HCT116 (cell line): ENCODE measurements around the gene BIK. TPM values are rescaled to one million over a fixed set of nuclear protein-coding genes. Genes with fewer than 3 reads are reported as not detected.

ENCODE experiments used
- ATAC-seq: fragments of 200-7000 bp; cut with Tn5 transposase; 2 replicates; pipeline ENCODE4 v1.9.1; 2020; ENCODE audit warnings: mild to moderate bottlenecking, moderate library complexity
- BruUV-seq: library from RNA; stranded (reverse); fragments of 400-500 nt; replicated peaks from 2 replicates; lab custom pipeline; 2021; lab: Mats Ljungman, UMichigan
- CTCF ChIA-PET: fragments of 300-600 bp; sonication (Branson Sonifier 250); formaldehyde crosslinking; loops from one replicate; lab custom pipeline; 2021; ENCODE audit warnings: antibody characterized with exemption; lab: Charles Lee
- POLR2A ChIA-PET: fragments of 300-600, 350-600 bp; sonication (Branson Sonifier 250); formaldehyde crosslinking; loops from one replicate; lab custom pipeline; 2021; ENCODE audit warnings: antibody characterized with exemption; lab: Charles Lee
- RAD21 ChIA-PET, 2 experiments: fragments of 300-600 bp; sonication (Branson Sonifier 250); formaldehyde crosslinking; loops; one replicate each; lab custom pipeline; 2023; ENCODE audit warnings: low total read pairs in 2 of 2; ENCODE audit not compliant: uncharacterized antibody in 2 of 2, unreplicated experiment in 2 of 2, low non-redundant PET in 1 of 2; lab: Charles Lee
- DNase-seq: peaks from one replicate; pipeline ENCODE4 v3.0.0-alpha.2; 2010; ENCODE audit warnings: low read depth, low spot score
- H2AFZ ChIP-seq: fragments of 200-600 bp; shearing (Covaris generic), sonication (generic); 2 replicates; pipeline ENCODE4 v1.6.1; 2017; ENCODE audit warnings: low read depth, mixed run types, mixed read lengths, antibody characterized with exemption, low read length; ENCODE audit not compliant: poor library complexity, severe bottlenecking
- H3K27ac ChIP-seq: 2 replicates; pipeline ENCODE4 v1.5.1; 2012; ENCODE audit warnings: low read depth, low read length
- H3K27me3 ChIP-seq: fragments of 200-600 bp; sonication (generic); 2 replicates; pipeline ENCODE4 v1.6.1; 2016; ENCODE audit warnings: mixed run types, low read length, mixed read lengths; ENCODE audit not compliant: insufficient read depth
- H3K36me3 ChIP-seq, 2 experiments: fragments of 200-500 bp in 1 of 2; fragments of 200-600 bp in 1 of 2; sonication (Bioruptor generic) in 1 of 2; sonication (generic) in 1 of 2; 2 replicates each; pipeline versions ENCODE4 v1.5.1 to v1.6.1; 2014 to 2016; ENCODE audit warnings: low read length in 2 of 2, inconsistent platforms in 1 of 2, mixed read lengths in 1 of 2, mixed run types in 1 of 2; ENCODE audit not compliant: insufficient read depth in 2 of 2, control insufficient read depth in 1 of 2
- H3K4me1 ChIP-seq, 2 experiments: fragments of 200-600 bp in 1 of 2; sonication (generic) in 1 of 2; 2 replicates each; pipeline versions ENCODE4 v1.5.1 to v1.6.1; 2012 to 2017; ENCODE audit warnings: low read length in 2 of 2, inconsistent platforms in 1 of 2, mild to moderate bottlenecking in 1 of 2, mixed read lengths in 1 of 2, mixed run types in 1 of 2, moderate library complexity in 1 of 2; ENCODE audit not compliant: insufficient read depth in 2 of 2, control insufficient read depth in 1 of 2
- H3K4me2 ChIP-seq: fragments of 200-600 bp; sonication (generic); 2 replicates; pipeline ENCODE4 v1.6.1; 2017; ENCODE audit warnings: mixed run types, low read length, mixed read lengths
- H3K4me3 ChIP-seq, 2 experiments: fragments of 200-600 bp in 1 of 2; sonication (generic) in 1 of 2; replicated peaks in 1 of 2; 2 replicates each; pipeline ENCODE4 v1.5.1; 2011 to 2016; ENCODE audit warnings: low read length in 2 of 2, control low read depth in 1 of 2, low read depth in 1 of 2, mild to moderate bottlenecking in 1 of 2, mixed read lengths in 1 of 2, mixed run types in 1 of 2
- H3K79me2 ChIP-seq: fragments of 200-600 bp; sonication (generic); 2 replicates; pipeline ENCODE4 v1.6.1; 2017; ENCODE audit warnings: mild to moderate bottlenecking, mixed run types, low read length, moderate library complexity, mixed read lengths; ENCODE audit not compliant: insufficient read depth
- H3K9ac ChIP-seq: fragments of 200-600 bp; sonication (generic); 2 replicates; pipeline ENCODE4 v1.6.1; 2016; ENCODE audit warnings: low read length, mixed read lengths
- H3K9me2 ChIP-seq: fragments of 200-600 bp; sonication (generic), shearing (Covaris generic); 2 replicates; pipeline ENCODE4 v1.6.1; 2017; ENCODE audit warnings: mixed run types, mild to moderate bottlenecking, moderate library complexity; ENCODE audit not compliant: insufficient read depth
- H3K9me3 ChIP-seq, 2 experiments: fragments of 200-500 bp in 1 of 2; fragments of 200-600 bp in 1 of 2; sonication (Bioruptor generic) in 1 of 2; sonication (generic) in 1 of 2; 2 replicates each; pipeline ENCODE4 v1.6.1; 2014 to 2017; ENCODE audit warnings: low read length in 2 of 2, mixed read lengths in 2 of 2, inconsistent platforms in 1 of 2, low read depth in 1 of 2, mild to moderate bottlenecking in 1 of 2, mixed run types in 1 of 2, moderate library complexity in 1 of 2; ENCODE audit not compliant: control insufficient read depth in 1 of 2, insufficient read depth in 1 of 2
- H4K20me1 ChIP-seq: fragments of 200-600 bp; sonication (generic), shearing (Covaris generic); 2 replicates; pipeline ENCODE4 v1.6.1; 2017; ENCODE audit warnings: mixed run types, mild to moderate bottlenecking, moderate library complexity; ENCODE audit not compliant: insufficient read depth
- CBX3 ChIP-seq: IDR thresholded peaks from 2 replicates; pipeline ENCODE4 v1.6.1; 2012; ENCODE audit warnings: low read depth
- CEBPB ChIP-seq: IDR thresholded peaks from 2 replicates; pipeline ENCODE4 v1.6.1; 2012; ENCODE audit warnings: low read depth
- EGR1 ChIP-seq: IDR thresholded peaks from 2 replicates; pipeline ENCODE4 v1.6.1; 2012; ENCODE audit warnings: low read depth
- FOSL1 ChIP-seq: IDR thresholded peaks from 2 replicates; pipeline ENCODE4 v1.6.1; 2012; ENCODE audit warnings: low read depth
- JUND ChIP-seq: IDR thresholded peaks from 2 replicates; pipeline ENCODE4 v1.6.1; 2012
- POLR2A ChIP-seq: IDR thresholded peaks from 2 replicates; pipeline ENCODE4 v1.7.0; 2011; ENCODE audit warnings: borderline replicate concordance; ENCODE audit not compliant: insufficient read depth, insufficient read length; ENCODE audit errors: extremely low read depth
- POLR2AphosphoS5 ChIP-seq: IDR thresholded peaks from 2 replicates; pipeline ENCODE4 v1.6.1; 2011; ENCODE audit warnings: mild to moderate bottlenecking, low read depth, low read length, moderate library complexity
- RAD21 ChIP-seq: IDR thresholded peaks from 2 replicates; pipeline ENCODE4 v1.6.1; 2012; ENCODE audit warnings: low read depth, mild to moderate bottlenecking
- REST ChIP-seq: IDR thresholded peaks from 2 replicates; pipeline ENCODE4 v1.6.1; 2012; ENCODE audit warnings: low read depth
- SIN3A ChIP-seq: IDR thresholded peaks from 2 replicates; pipeline ENCODE4 v1.6.1; 2012; ENCODE audit warnings: low read depth
- SP1 ChIP-seq: IDR thresholded peaks from 2 replicates; pipeline ENCODE4 v1.6.1; 2012; ENCODE audit warnings: low read depth
- TCF7L2 ChIP-seq: IDR thresholded peaks from 2 replicates; pipeline ENCODE4 v1.7.0; 2011; ENCODE audit warnings: borderline replicate concordance, inconsistent platforms; ENCODE audit not compliant: insufficient read depth, insufficient read length; ENCODE audit errors: extremely low read depth
- YY1 ChIP-seq: IDR thresholded peaks from 2 replicates; pipeline ENCODE4 v1.6.1; 2011; ENCODE audit warnings: low read length, low read depth, moderate library complexity, mild to moderate bottlenecking; ENCODE audit not compliant: insufficient replicate concordance; ENCODE audit errors: extremely low read depth
- ZFX ChIP-seq: fragments of 450-650 bp; IDR thresholded peaks from 2 replicates; pipeline ENCODE4 v1.6.1; 2017
- ZNF274 ChIP-seq: fragments of 200-500 bp; sonication (Bioruptor generic); IDR thresholded peaks from 2 replicates; pipeline ENCODE4 v1.6.1; 2014; ENCODE audit warnings: mild to moderate bottlenecking, low read depth, low read length, inconsistent platforms
- intact Hi-C: fragments of 100-400 bp; cut with micrococcal nuclease; formaldehyde crosslinking; loops from 2 replicates; pipeline ENCODE4 v1.10.0; 2022
- total RNA-seq: library from RNA; stranded (reverse); gene quantifications from one replicate; pipeline ENCODE4 v1.2.1, GENCODE V29; 2021; ENCODE audit not compliant: unreplicated experiment
- TF ChIP-seq, protein P1 (sequence below): IDR thresholded peaks from 2 replicates; pipeline ENCODE4 v1.6.1; 2012
- TF ChIP-seq, protein P2 (sequence below), 3 experiments: fragments of 200-600 bp in 1 of 3; sonication (generic) in 1 of 3; IDR thresholded peaks in 2 of 3; conservative IDR thresholded peaks in 1 of 3; 2 replicates each; pipeline ENCODE4 v1.5.1; 2012 to 2017; ENCODE audit warnings: low read depth in 2 of 3, low read length in 2 of 3, antibody characterized with exemption in 1 of 3, borderline replicate concordance in 1 of 3, control low read depth in 1 of 3, mild to moderate bottlenecking in 1 of 3, mixed read lengths in 1 of 3, mixed run types in 1 of 3, moderate library complexity in 1 of 3; ENCODE audit not compliant: insufficient read depth in 1 of 3
- TF ChIP-seq, protein P3 (sequence below): IDR thresholded peaks from 2 replicates; pipeline ENCODE4 v1.6.1; 2012

The BIK gene
- total RNA-seq, 1 experiment from 2014 or later = 31.0 TPM

GRCh38 chr22:43114958-43115357 lies 4.4 kb downstream of the BIK start:
- POLR2A ChIA-PET = interaction anchor here (5.4 kb wide), 1 partner anchor 12 kb away, joined by 28 read pairs; no protein-coding TSS in a partner anchor
- no peak for DNase-seq

More at GRCh38 chr22:43114958-43115357, 4.4 kb downstream of the BIK start:
- no peak for ATAC-seq
- Histone ChIP-seq H3K9me3 (no peaks in the 10 kb centered on the region), H3K27ac (no peak overlapping the region), H3K9me2 (no peaks in the 10 kb centered on the region), H3K9ac (no peak overlapping the region), H3K79me2 (peaks cover 37% of the 10 kb centered on the region), H3K4me2 (no peak overlapping the region), H3K4me3 (no peak overlapping the region), H3K36me3 (no peaks in the 10 kb centered on the region), H4K20me1 (no peaks in the 10 kb centered on the region), H2AFZ (no peak overlapping the region), H3K27me3 (no peaks in the 10 kb centered on the region), H3K4me1 (peaks cover 10 to 29% of the 10 kb centered on the region in 2 experiments)
- ChIA-PET RAD21 (no interaction called here), CTCF (interaction anchor here (1.2 kb wide), 1 partner anchor 24 kb away, joined by 3 read pairs; no protein-coding TSS in a partner anchor)
- intact Hi-C loops = no loop called here
- no TSS peak for BruUV-seq
- TF ChIP-seq YY1 (no peak), JUND (no peak), SP1 (no peak), CEBPB (no peak), POLR2A (no peak), SIN3A (no peak), POLR2AphosphoS5 (no peak), ZFX (no peak), ZNF274 (no peak), REST (no peak), RAD21 (no peak), EGR1 (no peak), TCF7L2 (no peak), FOSL1 (no peak), CBX3 (no peak)
- TF ChIP-seq, protein P1, sequence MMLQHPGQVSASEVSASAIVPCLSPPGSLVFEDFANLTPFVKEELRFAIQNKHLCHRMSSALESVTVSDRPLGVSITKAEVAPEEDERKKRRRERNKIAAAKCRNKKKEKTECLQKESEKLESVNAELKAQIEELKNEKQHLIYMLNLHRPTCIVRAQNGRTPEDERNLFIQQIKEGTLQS = no peak
- TF ChIP-seq, protein P2, sequence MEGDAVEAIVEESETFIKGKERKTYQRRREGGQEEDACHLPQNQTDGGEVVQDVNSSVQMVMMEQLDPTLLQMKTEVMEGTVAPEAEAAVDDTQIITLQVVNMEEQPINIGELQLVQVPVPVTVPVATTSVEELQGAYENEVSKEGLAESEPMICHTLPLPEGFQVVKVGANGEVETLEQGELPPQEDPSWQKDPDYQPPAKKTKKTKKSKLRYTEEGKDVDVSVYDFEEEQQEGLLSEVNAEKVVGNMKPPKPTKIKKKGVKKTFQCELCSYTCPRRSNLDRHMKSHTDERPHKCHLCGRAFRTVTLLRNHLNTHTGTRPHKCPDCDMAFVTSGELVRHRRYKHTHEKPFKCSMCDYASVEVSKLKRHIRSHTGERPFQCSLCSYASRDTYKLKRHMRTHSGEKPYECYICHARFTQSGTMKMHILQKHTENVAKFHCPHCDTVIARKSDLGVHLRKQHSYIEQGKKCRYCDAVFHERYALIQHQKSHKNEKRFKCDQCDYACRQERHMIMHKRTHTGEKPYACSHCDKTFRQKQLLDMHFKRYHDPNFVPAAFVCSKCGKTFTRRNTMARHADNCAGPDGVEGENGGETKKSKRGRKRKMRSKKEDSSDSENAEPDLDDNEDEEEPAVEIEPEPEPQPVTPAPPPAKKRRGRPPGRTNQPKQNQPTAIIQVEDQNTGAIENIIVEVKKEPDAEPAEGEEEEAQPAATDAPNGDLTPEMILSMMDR (IDR thresholded peaks at IDR 0.05 in 2 of 3, conservative IDR thresholded peaks at IDR 0.05 in 1 of 3; ENCODE audit: borderline replicate concordance in 1 of 3, insufficient read depth in 1 of 3, low read depth in 2 of 3, low read length in 2 of 3) = no peak
- TF ChIP-seq, protein P3, sequence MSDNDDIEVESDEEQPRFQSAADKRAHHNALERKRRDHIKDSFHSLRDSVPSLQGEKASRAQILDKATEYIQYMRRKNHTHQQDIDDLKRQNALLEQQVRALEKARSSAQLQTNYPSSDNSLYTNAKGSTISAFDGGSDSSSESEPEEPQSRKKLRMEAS = no peak
